Fibroblast of lung (primary cell): ENCODE measurements around the gene FGD2.

Experiments used
- CTCF ChIP-seq, 2 donors: IDR thresholded peaks in 1 of 2; conservative IDR thresholded peaks in 1 of 2; 1 replicate in 1 of 2; 2 replicates in 1 of 2; pipeline ENCODE4 v1.5.1; 2011 to 2012; ENCODE audit warnings: low read length in 2 of 2, control low read depth in 1 of 2, inconsistent platforms in 1 of 2, low read depth in 1 of 2, mild to moderate bottlenecking in 1 of 2
- EZH2 ChIP-seq: IDR thresholded peaks from 2 replicates; pipeline ENCODE4 v1.5.1; 2012; ENCODE audit warnings: low read length, control low read depth, mild to moderate bottlenecking; ENCODE audit errors: missing control alignments

GRCh38 chr6:37014667-37015066, 9.2 kb downstream of the FGD2 start:
- no peak for TF ChIP-seq CTCF (conservative IDR thresholded peaks at IDR 0.05 in 1 of 2, IDR thresholded peaks at IDR 0.05 in 1 of 2; ENCODE audit: low read depth in 1 of 2, low read length in 2 of 2)
- TF ChIP-seq EZH2: no peak
